HepG2 (cell line): Measurements from ENCODE around the gene PEX11G. TPM values are rescaled to one million over a fixed set of nuclear protein-coding genes. Genes with fewer than 3 reads are reported as not detected.

ENCODE experiments used
- ARNT2 ChIP-seq: sonication (generic); formaldehyde crosslinking; IDR thresholded peaks from 2 replicates; pipeline ENCODE4 v1.8.0; 2022; ENCODE audit warnings: mild to moderate bottlenecking, low read depth, missing genetic modification reagents, moderate library complexity
- FOXC1 ChIP-seq: sonication (generic); formaldehyde crosslinking; IDR thresholded peaks from 2 replicates; pipeline ENCODE4 v1.8.0; 2022; ENCODE audit warnings: mild to moderate bottlenecking, missing genetic modification reagents, borderline replicate concordance
- GLMP ChIP-seq: sonication (generic); formaldehyde crosslinking; IDR thresholded peaks from 2 replicates; pipeline ENCODE4 v1.9.0; 2021; ENCODE audit warnings: missing genetic modification reagents, mild to moderate bottlenecking, borderline replicate concordance
- GTF2F1 ChIP-seq: fragments of 150-350 bp; IDR thresholded peaks from 2 replicates; pipeline ENCODE4 v1.6.1; 2014; ENCODE audit warnings: low read length
- HNRNPLL ChIP-seq: fragments of 200-400 bp; formaldehyde crosslinking; IDR thresholded peaks from 2 replicates; pipeline ENCODE4 v1.6.1; 2017; ENCODE audit warnings: mild to moderate bottlenecking, low read depth, low read length; ENCODE audit not compliant: poor library complexity, severe bottlenecking
- HOXA5 ChIP-seq: sonication (generic); formaldehyde crosslinking; IDR thresholded peaks from 2 replicates; pipeline ENCODE4 v1.4.0; 2020; ENCODE audit warnings: missing genetic modification reagents
- KLF9 ChIP-seq: IDR thresholded peaks from 2 replicates; pipeline ENCODE4 v1.6.1; 2016; ENCODE audit warnings: low read depth
- MAX ChIP-seq: IDR thresholded peaks from 2 replicates; pipeline ENCODE4 v1.6.1; 2012; ENCODE audit warnings: inconsistent platforms
- MEIS1 ChIP-seq: sonication (generic); formaldehyde crosslinking; IDR thresholded peaks from 2 replicates; pipeline ENCODE4 v1.9.0; 2021; ENCODE audit warnings: mild to moderate bottlenecking, missing genetic modification reagents, moderate library complexity, borderline replicate concordance
- MTERF4 ChIP-seq: sonication (generic); formaldehyde crosslinking; IDR thresholded peaks from 2 replicates; pipeline ENCODE4 v1.8.0; 2023; ENCODE audit warnings: mild to moderate bottlenecking, missing genetic modification reagents
- POGZ ChIP-seq: sonication (generic); formaldehyde crosslinking; IDR thresholded peaks from 2 replicates; pipeline ENCODE4 v1.4.0; 2020; ENCODE audit warnings: mild to moderate bottlenecking, missing genetic modification reagents
- POLR2AphosphoS5 ChIP-seq: IDR thresholded peaks from 2 replicates; pipeline ENCODE4 v1.6.1; 2012; ENCODE audit warnings: low read depth, low read length
- SKI ChIP-seq: fragments of 450-650 bp; IDR thresholded peaks from one replicate; pipeline ENCODE4 v1.6.1; 2018; ENCODE audit warnings: mild to moderate bottlenecking; ENCODE audit not compliant: partially characterized antibody
- SMARCE1 ChIP-seq: fragments of 450-650 bp; IDR thresholded peaks from 2 replicates; pipeline ENCODE4 v1.6.1; 2017; ENCODE audit warnings: borderline replicate concordance
- SP140L ChIP-seq: sonication (generic); formaldehyde crosslinking; IDR thresholded peaks from 2 replicates; pipeline ENCODE4 v1.4.0; 2020; ENCODE audit warnings: missing genetic modification reagents, borderline replicate concordance
- TERF1 ChIP-seq: sonication (generic); formaldehyde crosslinking; IDR thresholded peaks from 2 replicates; pipeline ENCODE4 v1.8.0; 2022; ENCODE audit warnings: mild to moderate bottlenecking, missing genetic modification reagents, moderate library complexity
- ZIK1 ChIP-seq: sonication (generic); formaldehyde crosslinking; IDR thresholded peaks from 2 replicates; pipeline ENCODE4 v1.5.0; 2020; ENCODE audit warnings: mild to moderate bottlenecking, low read depth, missing genetic modification reagents, borderline replicate concordance
- ZKSCAN8 ChIP-seq: IDR thresholded peaks from 2 replicates; pipeline ENCODE4 v1.6.1; 2016; ENCODE audit warnings: borderline replicate concordance, missing genetic modification reagents, missing compliant biosample characterization
- ZMYM3 ChIP-seq: sonication (generic); formaldehyde crosslinking; IDR thresholded peaks from 2 replicates; pipeline ENCODE4 v1.5.1; 2020; ENCODE audit warnings: mild to moderate bottlenecking, missing genetic modification reagents
- ZNF317 ChIP-seq: sonication (generic); formaldehyde crosslinking; IDR thresholded peaks from 2 replicates; pipeline ENCODE4 v1.5.0; 2020; ENCODE audit warnings: mild to moderate bottlenecking, missing genetic modification reagents
- ZNF460 ChIP-seq: sonication (generic); formaldehyde crosslinking; IDR thresholded peaks from 2 replicates; pipeline ENCODE4 v1.5.1; 2020; ENCODE audit warnings: missing genetic modification reagents, mild to moderate bottlenecking, borderline replicate concordance
- ZNF644 ChIP-seq: IDR thresholded peaks from 2 replicates; pipeline ENCODE4 v1.6.1; 2016; ENCODE audit warnings: low read depth
- ZNF710 ChIP-seq: sonication (generic); formaldehyde crosslinking; IDR thresholded peaks from 2 replicates; pipeline ENCODE4 v1.5.0; 2020; ENCODE audit warnings: mild to moderate bottlenecking, missing genetic modification reagents, borderline replicate concordance
- polyA plus RNA-seq, 8 experiments: library from polyadenylated mRNA; depleted of rRNA in 3 of 8; stranded (reverse) in 7 of 8; unstranded in 1 of 8; fragments of >200 nt; fragmentation: Illumina TruSeq in 4 of 8; extraction: Trizol in 4 of 8; gene quantifications; 2 replicates each; pipeline versions ENCODE4 v1.2.1 to v1.2.3, GENCODE V29; 2011 to 2016; ENCODE audit warnings: low read depth in 4 of 8, missing spikeins in 1 of 8, mixed read lengths in 1 of 8; ENCODE audit not compliant: insufficient read depth in 1 of 8
- total RNA-seq, 5 experiments: library from RNA; depleted of rRNA; stranded (reverse); fragments of >200 nt; fragmentation: Illumina TruSeq; extraction: Trizol; gene quantifications; 2 replicates each; pipeline ENCODE4 v1.2.3, GENCODE V29; 2016; ENCODE audit warnings: low read depth in 1 of 5

PEX11G gene
- total and polyA plus RNA-seq, 2 of the 13 experiments (the other 11 are each of a cell fraction or from before 2014, with no cell fraction given): not detected

GRCh38 chr19:7522072-7522922 lies 33.5 kb upstream of the PEX11G start, which contains the start of gene MCOLN1 (continued):
- 0 out of 2 replicates have a peak, but pooled peaks have one; percentile 28 for TF ChIP-seq TERF1 (CRISPR knock-in tag)
- peak; percentile 89 for TF ChIP-seq POGZ (CRISPR knock-in tag)
- TF ChIP-seq SP140L (CRISPR knock-in tag): no peak
- TF ChIP-seq ZIK1: peak; percentile 77; the same call in 1 of the 2 replicates
- peak; percentile 72; the same call in 1 of the 2 replicates for TF ChIP-seq ARNT2
- TF ChIP-seq MEIS1 (CRISPR knock-in tag): peak; percentile 79; the same call in 1 of the 2 replicates
- TF ChIP-seq HOXA5 (CRISPR knock-in tag): 0 out of 2 replicates have a peak, but pooled peaks have one; percentile 44
- peak; percentile 50 for TF ChIP-seq HNRNPLL
- TF ChIP-seq MAX: peak; percentile 96
- TF ChIP-seq POLR2AphosphoS5: no peak; the same call in 1 of the 2 replicates
- TF ChIP-seq KLF9: no peak
- no peak; the same call in 1 of the 2 replicates for TF ChIP-seq ZNF710 (CRISPR knock-in tag)
- TF ChIP-seq ZNF317 (CRISPR knock-in tag): peak; percentile 82; the same call in 1 of the 2 replicates
- TF ChIP-seq ZNF460 (CRISPR knock-in tag): no peak; the same call in 1 of the 2 replicates
- peak; percentile 94 for TF ChIP-seq ZMYM3 (CRISPR knock-in tag)
- peak; percentile 90; the same call in 1 of the 2 replicates for TF ChIP-seq FOXC1 (CRISPR knock-in tag)
- TF ChIP-seq SMARCE1: no peak
- peak; percentile 90; the same call in 1 of the 2 replicates for TF ChIP-seq GTF2F1
- no peak for TF ChIP-seq GLMP (CRISPR knock-in tag)
- no peak for TF ChIP-seq MTERF4
- TF ChIP-seq SKI: peak; percentile 54
- TF ChIP-seq ZNF644 (CRISPR knock-in tag): no peak
- TF ChIP-seq ZKSCAN8 (CRISPR knock-in tag): peak; percentile 51; the same call in 1 of the 2 replicates
